CD4-positive, alpha-beta T cell treated with Interleukin-4 for 1 hour (primary cell): ENCODE results near the gene AWAT1.
"Not testable (repeated sequence)": the region's sequence is repeated elsewhere in the genome, so short reads cannot be mapped to it uniquely, and the experiment has no call there.

ENCODE experiments used
- DNase-seq, 2 donors: peaks; one replicate each; pipeline ENCODE4 v3.0.0-alpha.2; 2020 to 2022

The AWAT1 gene

DNA sequence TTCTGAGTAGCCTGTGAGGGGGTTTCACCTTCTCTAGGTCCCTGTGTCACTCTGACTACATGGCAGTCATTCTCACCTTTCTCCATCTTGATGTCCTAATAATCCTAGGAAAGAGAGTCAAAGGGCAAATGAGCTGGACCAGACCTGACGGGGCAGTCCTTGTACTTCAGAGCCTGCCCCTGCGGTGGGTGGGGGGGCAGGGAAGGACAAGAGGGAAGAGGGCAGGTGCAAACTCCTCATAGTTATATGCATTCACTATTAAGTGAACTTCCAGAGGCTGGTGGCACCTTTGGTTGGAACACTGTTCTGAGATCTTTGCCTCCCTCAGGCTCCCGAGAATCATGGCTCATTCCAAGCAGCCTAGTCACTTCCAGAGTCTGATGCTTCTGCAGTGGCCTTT, at the start of gene AWAT1:
Gene AWAT1, plus strand, starts transcription at position 301 of the 400 bp plus-strand sequence. Its CDS starts 41 bp downstream, at position 342.
- DNase-seq, result no peak

DNA sequence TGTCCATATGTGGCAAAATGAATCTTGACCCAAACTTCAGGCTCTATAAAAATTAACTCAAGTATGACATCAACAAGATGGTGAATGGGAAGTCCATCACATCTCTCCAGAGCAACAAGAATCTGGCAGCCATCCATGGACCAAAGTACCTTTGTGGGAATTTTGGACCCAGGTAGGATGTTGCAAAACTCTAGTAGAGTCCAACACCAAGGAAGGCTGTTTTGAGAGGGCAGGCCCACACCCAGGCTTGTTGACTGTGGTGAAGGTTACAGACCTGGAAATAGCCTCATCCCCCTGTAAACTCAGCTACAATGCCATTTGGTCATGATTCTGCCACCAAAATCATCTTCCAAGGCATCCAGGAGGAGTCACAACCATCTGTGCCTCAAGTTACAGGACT, 44.2 kb upstream of the AWAT1 start:
- no peak for DNase-seq

- DNase-seq, result peak; percentile 61 to 72
Measured at GRCh38 chrX:70196961-70197720, 37.3 kb upstream of the AWAT1 start.

GRCh38 chrX:70201732-70202131, 32.7 kb upstream of the AWAT1 start:
- DNase-seq, result no peak

DNA sequence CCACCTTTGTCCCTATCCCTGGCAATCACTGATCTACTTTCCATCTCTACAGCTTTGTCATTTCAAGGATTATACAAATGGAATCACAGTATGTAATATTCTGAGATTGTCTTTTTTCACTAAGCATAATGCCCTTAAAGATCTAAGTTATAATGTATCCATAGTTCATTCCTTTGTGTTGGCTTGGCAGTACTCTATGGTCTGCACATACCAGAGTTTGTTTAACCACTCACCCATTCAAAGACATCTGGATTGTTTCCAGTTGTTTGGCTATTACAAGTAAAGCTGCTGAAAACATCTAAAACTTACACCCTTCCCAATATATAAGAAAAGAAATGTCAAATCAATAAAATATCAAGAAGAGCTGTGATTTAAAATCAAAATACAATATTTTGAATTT, 26.0 kb upstream of the AWAT1 start:
- DNase-seq, result no peak

DNA sequence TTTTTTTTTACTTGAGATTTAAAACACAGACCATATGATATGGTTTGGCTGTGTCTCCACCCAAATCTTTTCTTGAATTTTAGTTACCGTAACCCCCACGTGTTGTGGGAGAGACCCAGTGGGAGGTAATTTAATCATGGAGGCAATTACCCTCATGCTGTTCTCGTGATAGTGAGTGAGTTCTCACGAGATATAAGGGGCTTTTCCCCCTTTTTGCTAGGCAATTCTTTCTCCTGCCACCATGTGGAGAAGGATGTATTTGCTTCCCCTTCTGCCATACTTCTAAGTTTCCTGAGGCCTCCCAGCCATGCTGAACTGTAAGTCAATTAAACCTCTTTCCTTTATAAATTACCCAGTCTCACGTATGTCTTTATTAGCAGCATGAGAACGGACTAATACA, 24.9 kb upstream of the AWAT1 start:
- DNase-seq, result not testable (repeated sequence)

DNA sequence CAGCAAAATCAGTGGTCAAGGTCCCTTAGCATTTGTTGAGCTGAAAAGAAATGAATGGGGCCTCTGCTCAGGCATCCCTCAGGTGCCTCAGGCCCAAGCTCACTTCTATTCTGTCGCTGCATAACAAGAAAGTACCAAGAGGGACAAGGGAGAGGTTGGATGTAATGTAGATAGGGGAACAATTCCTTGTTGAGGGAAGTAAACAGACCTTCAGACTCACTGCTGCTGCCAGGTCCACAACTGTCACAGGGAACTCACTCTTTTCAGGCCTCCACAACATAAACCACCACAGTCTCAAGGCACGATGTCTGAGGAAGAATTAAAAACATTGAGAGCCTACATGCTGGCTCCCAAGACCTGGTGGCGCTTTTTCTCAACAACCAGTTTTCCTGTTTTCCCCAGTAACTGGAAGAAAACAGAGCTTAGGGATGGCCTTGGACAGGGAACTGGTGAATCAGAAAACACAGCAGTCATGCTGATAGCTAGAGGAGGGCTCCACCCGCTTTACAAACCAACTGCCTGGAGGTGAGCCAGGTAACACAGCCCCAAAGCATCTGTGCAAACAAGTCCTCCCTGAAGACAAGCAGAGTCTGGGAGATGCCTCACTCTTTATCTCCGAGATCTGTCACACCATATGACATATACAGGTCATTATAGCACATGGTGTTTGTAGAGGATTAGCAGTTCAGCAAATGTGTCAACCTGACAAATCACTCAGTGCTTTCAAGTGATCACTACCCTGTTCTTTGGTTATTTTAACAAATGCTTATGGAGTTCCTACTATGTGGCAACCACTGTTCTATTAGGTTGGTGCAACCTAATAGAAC, 14.3 kb upstream of the AWAT1 start:
- no peak for DNase-seq

GRCh38 chrX:70226048-70226447, 8.4 kb upstream of the AWAT1 start:
- no peak for DNase-seq

GRCh38 chrX:70226687-70227086, 7.8 kb upstream of the AWAT1 start:
- no peak for DNase-seq

DNA sequence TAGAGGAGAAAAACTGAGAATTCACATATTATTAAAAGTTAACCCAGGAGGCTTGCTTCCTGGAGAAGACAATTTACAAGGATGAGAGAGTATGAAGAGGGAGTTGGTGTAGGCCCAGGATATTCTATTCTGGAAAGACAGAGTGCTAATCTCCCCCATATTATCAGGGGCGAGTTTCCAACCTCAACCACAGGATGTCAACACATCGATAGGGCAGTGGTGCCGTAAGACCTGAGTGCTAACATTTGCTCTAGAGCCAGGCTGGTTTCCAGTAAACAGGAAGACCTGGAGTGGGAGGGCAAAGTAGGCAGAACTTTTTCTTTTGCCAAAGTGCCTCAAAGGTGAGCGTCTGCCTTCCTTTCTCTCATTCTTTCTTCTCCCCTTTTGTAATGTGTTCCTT, 2.8 kb upstream of the AWAT1 start:
- DNase-seq, result no peak

GRCh38 chrX:70240751-70241150, 6.3 kb downstream of the AWAT1 start:
- no peak for DNase-seq

DNA sequence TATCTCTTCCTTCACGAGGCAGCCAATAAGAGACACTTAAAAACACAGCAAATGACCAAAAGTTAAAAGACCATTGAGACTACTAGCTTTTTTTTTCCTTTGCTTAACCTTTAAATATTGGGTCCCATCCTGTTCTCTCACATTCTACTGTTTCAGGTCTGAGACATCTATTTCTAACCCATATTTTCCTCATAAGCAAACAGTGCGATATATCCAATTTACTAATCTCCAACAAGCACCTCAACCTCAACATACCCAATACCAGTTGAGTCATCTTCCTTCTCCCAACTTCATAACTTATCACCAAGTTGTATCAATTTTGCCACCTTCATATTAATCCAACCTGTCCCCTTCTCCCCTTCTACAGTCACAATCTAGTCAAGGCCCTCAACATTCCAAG, 7.0 kb downstream of the AWAT1 start:
- no peak for DNase-seq

DNA sequence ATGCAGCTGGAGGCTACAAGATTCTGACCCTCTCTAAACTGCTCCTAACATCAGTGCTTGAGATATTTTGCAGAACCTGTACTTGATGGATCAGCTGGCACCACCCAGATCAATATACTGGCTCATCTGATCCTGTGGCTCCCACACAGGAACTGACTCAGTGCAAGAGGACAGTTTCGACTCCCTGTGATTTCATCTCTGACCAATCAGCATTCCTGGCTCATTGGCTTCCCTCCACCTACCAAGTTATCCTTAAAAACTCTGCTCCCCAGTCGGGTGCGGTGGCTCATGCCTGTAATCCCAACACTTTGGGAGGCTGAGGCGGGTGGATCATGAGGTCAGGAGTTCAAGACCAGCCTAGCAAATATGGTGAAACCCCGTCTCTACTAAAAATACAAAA, 9.1 kb downstream of the AWAT1 start:
- not testable (repeated sequence) for DNase-seq

DNA sequence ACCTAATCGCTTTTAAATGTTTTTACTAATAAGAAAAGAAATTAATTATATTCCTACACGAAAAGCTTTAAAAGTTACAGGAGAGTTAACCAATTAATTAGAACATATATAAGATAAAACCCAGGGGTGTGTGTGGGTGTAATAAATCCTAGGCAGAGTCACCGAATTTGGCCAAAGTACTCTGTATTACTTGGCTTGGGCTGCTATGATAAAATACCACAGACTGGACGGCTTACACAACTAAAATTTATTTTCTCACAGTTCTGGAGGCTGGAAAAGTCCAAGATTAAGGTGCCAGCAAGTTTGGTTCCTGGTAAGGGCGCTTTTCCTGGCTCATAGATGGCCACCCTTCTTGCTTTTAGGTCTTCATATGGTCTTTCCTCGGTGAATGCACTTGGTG, 10.4 kb downstream of the AWAT1 start:
- no peak for DNase-seq

GRCh38 chrX:70247252-70247651, 12.8 kb downstream of the AWAT1 start:
- no peak for DNase-seq

DNA sequence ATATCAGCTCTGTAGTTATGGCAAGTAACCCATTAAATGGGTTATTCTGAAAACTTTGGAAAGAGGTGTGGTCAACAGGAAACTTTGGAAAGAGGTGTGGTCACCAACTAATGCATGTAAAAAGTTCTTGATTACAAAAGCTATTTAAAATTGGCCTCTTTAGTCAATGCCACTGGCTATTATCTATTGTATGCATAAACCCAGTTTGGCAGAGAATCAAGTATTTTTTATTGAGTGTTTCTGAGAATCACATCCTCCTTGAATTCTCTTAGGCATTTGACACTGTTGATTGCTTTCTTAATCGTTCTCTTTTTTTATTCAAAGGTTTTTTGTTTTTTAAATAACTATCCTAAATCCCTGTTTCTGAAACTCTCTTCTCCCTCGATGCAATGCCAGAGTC, 18.0 kb downstream of the AWAT1 start:
- DNase-seq, result no peak

GRCh38 chrX:70253377-70254062, 19.1 kb downstream of the AWAT1 start:
- no peak for DNase-seq

DNA sequence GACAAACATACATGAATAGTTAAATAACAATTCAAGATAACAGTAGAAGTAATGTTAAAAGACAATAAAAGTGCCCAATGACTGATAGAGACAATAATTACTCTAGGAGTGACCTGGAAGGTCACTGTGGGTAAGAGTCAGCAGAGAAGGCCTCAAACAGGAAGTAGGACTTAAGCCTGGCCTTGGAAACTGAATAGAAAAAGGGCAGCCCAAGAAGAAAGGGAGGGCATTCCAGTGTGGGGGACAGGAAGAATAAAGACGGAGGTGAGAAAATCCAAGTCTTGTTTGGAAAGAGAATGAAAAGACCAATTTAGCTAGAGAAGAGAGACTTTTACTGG, 19.6 kb downstream of the AWAT1 start:
- DNase-seq, result no peak

GRCh38 chrX:70254909-70255308, 20.5 kb downstream of the AWAT1 start:
- DNase-seq, result no peak

DNA sequence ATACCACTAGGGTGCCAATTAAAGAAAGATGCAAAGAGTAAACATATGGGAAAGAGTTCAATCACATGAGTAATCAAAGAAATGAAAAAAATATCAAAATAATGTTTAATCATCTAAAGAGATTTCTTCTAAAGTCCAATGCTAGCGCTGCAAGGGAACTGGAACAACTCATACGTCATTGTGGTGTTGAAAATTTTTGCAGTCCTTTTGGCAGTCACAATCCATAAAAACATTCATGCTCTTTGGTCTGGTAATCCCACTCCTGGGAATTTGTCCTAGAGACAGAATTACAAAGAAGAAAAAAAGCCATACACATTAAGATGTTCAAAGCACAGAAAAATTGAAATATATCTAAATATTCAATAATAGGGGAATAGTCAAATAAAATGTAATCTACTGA, 21.0 kb downstream of the AWAT1 start:
- DNase-seq, result no peak

DNA sequence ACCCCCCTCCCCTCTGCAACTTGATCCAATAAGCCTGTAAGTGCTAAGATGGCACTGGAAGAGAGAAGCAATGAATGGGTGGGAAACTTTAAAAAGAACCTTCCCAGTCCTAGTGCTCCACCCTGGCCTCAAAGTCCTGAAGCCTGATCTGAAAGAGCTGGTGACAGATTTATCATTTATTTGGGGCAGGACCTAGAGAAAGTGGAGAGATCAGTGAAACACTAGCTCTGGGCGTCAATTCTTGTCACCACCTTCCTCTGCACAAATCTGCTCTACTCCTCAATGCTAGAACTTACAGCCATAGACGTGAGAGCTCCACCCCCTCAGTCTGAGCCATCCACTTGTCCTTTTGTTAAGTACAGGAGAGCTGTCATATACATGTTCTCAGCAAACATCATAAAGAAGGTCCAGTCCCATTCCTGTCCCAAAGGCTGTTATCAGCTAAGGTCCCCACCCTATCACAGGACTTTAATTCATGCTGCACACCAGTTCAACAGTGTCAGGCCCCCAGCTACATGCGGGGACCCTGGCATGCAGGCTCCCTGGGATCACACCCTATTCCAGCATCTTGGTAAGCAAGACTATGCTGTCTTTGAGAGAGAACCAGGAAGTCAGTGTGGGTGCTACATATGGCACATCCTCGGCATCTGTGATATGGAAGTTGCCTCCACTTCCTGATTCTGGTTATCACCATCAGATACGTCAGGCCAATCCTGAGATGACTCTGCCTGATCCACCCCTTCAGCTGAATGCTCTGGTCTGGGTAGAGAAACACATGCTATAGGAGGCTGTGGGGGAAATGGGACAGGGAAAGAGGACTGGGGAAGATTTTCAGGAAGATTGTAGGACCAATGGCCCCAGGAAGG, 23.2 kb downstream of the AWAT1 start:
- no peak for DNase-seq

- DNase-seq, result no peak
Measured at GRCh38 chrX:70260104-70260503, 25.6 kb downstream of the AWAT1 start, which contains the start of gene P2RY4. TSS of gene P2RY4 (minus strand) at chrX:70260204. CDS start at chrX:70259624, 580 bp downstream.
